Stimulated activated effector memory CD8-positive, alpha-beta T cell treated with anti-CD3 and anti-CD28 coated beads, Interleukin-12 subunit alpha, Interleukin-12 subunit beta, amount 100 ng/mL, for 72 hours (primary cell): ENCODE results near the gene ROS1.
"Not testable (repeated sequence)": the region's sequence is repeated elsewhere in the genome, so short reads cannot be mapped to it uniquely, and the experiment has no call there.

Experiments used
- ATAC-seq: fragments of 150-1000 bp; cut with Tn5 transposase; 2 replicates; pipeline ENCODE4 v1.10.0; 2021
- DNase-seq, 2 donors: peaks; one replicate each; pipeline ENCODE4 v3.0.0; 2021 to 2022; ENCODE audit warnings: low spot score in 2 of 2
- H3K27ac Mint-ChIP-seq: one replicate; pipeline ENCODE4 v1.8.0; 2022; ENCODE audit warnings: mild to moderate bottlenecking, mixed read lengths
- H3K36me3 Mint-ChIP-seq: one replicate; pipeline ENCODE4 v1.8.0; 2022; ENCODE audit warnings: mild to moderate bottlenecking, mixed read lengths
- H3K4me1 Mint-ChIP-seq: one replicate; pipeline ENCODE4 v1.8.0; 2022; ENCODE audit warnings: mixed read lengths
- H3K4me3 Mint-ChIP-seq: one replicate; pipeline ENCODE4 v1.8.0; 2022; ENCODE audit warnings: mild to moderate bottlenecking, mixed read lengths
- H3K9me3 Mint-ChIP-seq: one replicate; pipeline ENCODE4 v1.8.0; 2022; ENCODE audit warnings: mixed read lengths

ROS1 gene

GRCh38 chr6:117264692-117265409 is 160.9 kb downstream of the ROS1 start:
- Mint-ChIP-seq H3K9me3 (no peaks in the 10 kb centered on the region), H3K4me1 (peaks cover 15% of the 10 kb centered on the region), H3K27ac (no peak overlapping the region), H3K4me3 (peak overlapping the region; percentile 33), H3K36me3 (no peaks in the 10 kb centered on the region)
- DNase-seq (no peak), ATAC-seq (peak; percentile 45)

GRCh38 chr6:117264369-117264691 is 161.4 kb downstream of the ROS1 start:
- no peak overlapping the region for H3K27ac Mint-ChIP-seq
- H3K4me3 Mint-ChIP-seq = peak overlapping the region; percentile 33

GRCh38 chr6:117263353-117263927 is 162.3 kb downstream of the ROS1 start:
- ATAC-seq (no peak), DNase-seq (no peak)
- no peaks in the 10 kb centered on the region for H3K9me3 Mint-ChIP-seq
- H3K36me3 Mint-ChIP-seq = no peaks in the 10 kb centered on the region
- peaks cover 15% of the 10 kb centered on the region for H3K4me1 Mint-ChIP-seq
- no peak overlapping the region for H3K4me3 Mint-ChIP-seq
- no peak overlapping the region for H3K27ac Mint-ChIP-seq

More at GRCh38 chr6:117264369-117264691, 161.4 kb downstream of the ROS1 start:
- Mint-ChIP-seq H3K9me3 (no peaks in the 10 kb centered on the region), H3K4me1 (peaks cover 15% of the 10 kb centered on the region), H3K36me3 (no peaks in the 10 kb centered on the region)
- peak; percentile 16 for ATAC-seq
- DNase-seq = no peak

- DNase-seq (no peak), ATAC-seq (no peak)
- Mint-ChIP-seq H3K4me3 (no peak overlapping the region), H3K27ac (no peak overlapping the region), H3K9me3 (no peaks in the 10 kb centered on the region), H3K4me1 (peaks cover 15% of the 10 kb centered on the region), H3K36me3 (no peaks in the 10 kb centered on the region)
These were observed 162.9 kb downstream of the ROS1 start for GRCh38 chr6:117262799-117263198.

GRCh38 chr6:117253785-117254184 is 172.0 kb downstream of the ROS1 start:
- Mint-ChIP-seq H3K9me3 (peaks cover 2% of the 10 kb centered on the region), H3K36me3 (no peaks in the 10 kb centered on the region), H3K4me1 (no peaks in the 10 kb centered on the region), H3K27ac (no peak overlapping the region), H3K4me3 (no peak overlapping the region)
- ATAC-seq = no peak
- DNase-seq = no peak

- not testable (repeated sequence) for H3K9me3 Mint-ChIP-seq, H3K36me3 Mint-ChIP-seq, ATAC-seq, H3K4me3 Mint-ChIP-seq, H3K4me1 Mint-ChIP-seq, DNase-seq, H3K27ac Mint-ChIP-seq
These were observed 180.8 kb downstream of the ROS1 start for GRCh38 chr6:117244979-117245378.

- not testable (repeated sequence) for H3K27ac Mint-ChIP-seq, H3K9me3 Mint-ChIP-seq, H3K4me1 Mint-ChIP-seq, H3K4me3 Mint-ChIP-seq, DNase-seq, ATAC-seq, H3K36me3 Mint-ChIP-seq
These were observed 181.2 kb downstream of the ROS1 start for GRCh38 chr6:117244571-117244970.
